Measurements from ENCODE around the gene ZNF101.

GRCh38 chr19:19661675-19662251 is 6.9 kb upstream of the ZNF101 start:
- TF ChIP-seq CTCF (IDR thresholded peaks at IDR 0.05): no peak
- TF ChIP-seq POLR2A (IDR thresholded peaks at IDR 0.05): no peak
